HepG2 (cell line): ENCODE measurements around the gene GTF2A2. TPM values are rescaled to one million over a fixed set of nuclear protein-coding genes. Genes with fewer than 3 reads are reported as not detected.

Source experiments
- ATAC-seq: fragments of 200-7000 bp; cut with Tn5 transposase; 3 replicates; pipeline ENCODE4 v1.9.1; 2020; ENCODE audit warnings: mild to moderate bottlenecking, moderate library complexity
- BruUV-seq: library from RNA; stranded (reverse); fragments of 400-500 nt; replicated peaks from 2 replicates; lab custom pipeline; 2021; lab: Mats Ljungman, UMichigan
- CTCF ChIA-PET: fragments of 300-600 bp; formaldehyde crosslinking; extraction: SDS; loops from one replicate; lab custom pipeline; 2021; ENCODE audit warnings: low total read pairs, inconsistent platforms, low intra/inter-chr PET ratio; lab: Yijun Ruan, JAX
- POLR2A ChIA-PET: fragments of 350-600 bp; sonication (Branson Sonifier 250); formaldehyde crosslinking; loops from one replicate; lab custom pipeline; 2020; ENCODE audit warnings: antibody characterized with exemption, inconsistent platforms; lab: Yijun Ruan, JAX
- DNase-seq: peaks from one replicate; pipeline ENCODE4 v3.0.0-alpha.2; 2015; ENCODE audit warnings: low spot score
- FAIRE-seq: peaks from 3 replicates; lab custom pipeline; 2011; peaks lifted over from hg19 to GRCh38; lab: Jason Lieb, UNC
- H2AFZ ChIP-seq: one replicate; pipeline ENCODE4 v1.6.1; 2011; ENCODE audit warnings: low read length, inconsistent platforms
- H3K27ac ChIP-seq: fragments of 300-600 bp; 3 replicates; pipeline ENCODE4 v1.8.0; 2011; ENCODE audit warnings: mixed run types, mild to moderate bottlenecking, mixed read lengths, low read length, inconsistent platforms; ENCODE audit not compliant: insufficient read depth; ENCODE audit errors: extremely low read length
- H3K27me3 ChIP-seq, 2 experiments: fragments of 200-600 bp in 1 of 2; 2 replicates in 1 of 2; 3 replicates in 1 of 2; pipeline versions ENCODE4 v1.6.0 to v1.8.0; 2011; ENCODE audit warnings: low read length in 2 of 2, mild to moderate bottlenecking in 2 of 2, moderate library complexity in 2 of 2, inconsistent platforms in 1 of 2; ENCODE audit not compliant: insufficient read depth in 2 of 2, control insufficient read depth in 1 of 2
- H3K36me3 ChIP-seq, 2 experiments: fragments of 200-600 bp in 1 of 2; replicated peaks in 1 of 2; 2 replicates in 1 of 2; 3 replicates in 1 of 2; pipeline versions ENCODE4 v1.5.1 to v1.8.0; 2011; ENCODE audit warnings: low read length in 2 of 2, inconsistent platforms in 1 of 2; ENCODE audit not compliant: insufficient read depth in 2 of 2, control insufficient read depth in 1 of 2
- H3K4me1 ChIP-seq: 2 replicates; pipeline ENCODE4 v1.5.1; 2012; ENCODE audit warnings: low read length, inconsistent platforms; ENCODE audit not compliant: insufficient read depth
- H3K4me2 ChIP-seq: 2 replicates; pipeline ENCODE4 v1.6.0; 2011; ENCODE audit warnings: low read depth, low read length, inconsistent platforms
- H3K4me3 ChIP-seq, 3 experiments: fragments of 200-600 bp in 1 of 3; sonication (generic), shearing (Covaris generic) in 1 of 3; replicated peaks in 1 of 3; 2 replicates each; pipeline ENCODE4 v1.5.1; 2011 to 2016; ENCODE audit warnings: low read length in 3 of 3, inconsistent platforms in 2 of 3, low read depth in 2 of 3, mild to moderate bottlenecking in 2 of 3, control low read depth in 1 of 3, mixed read lengths in 1 of 3; ENCODE audit not compliant: insufficient read depth in 1 of 3
- H3K79me2 ChIP-seq: one replicate; pipeline ENCODE4 v1.6.1; 2011; ENCODE audit warnings: low read length, inconsistent platforms; ENCODE audit not compliant: insufficient read depth
- H3K9ac ChIP-seq: 2 replicates; pipeline ENCODE4 v1.6.0; 2011; ENCODE audit warnings: mild to moderate bottlenecking, low read depth, low read length, inconsistent platforms; ENCODE audit not compliant: insufficient read depth
- H3K9me3 ChIP-seq: 2 replicates; pipeline ENCODE4 v1.5.1; 2012; ENCODE audit warnings: mild to moderate bottlenecking, low read length
- H4K20me1 ChIP-seq: 2 replicates; pipeline ENCODE4 v1.6.0; 2011; ENCODE audit warnings: inconsistent platforms, mild to moderate bottlenecking, low read length, moderate library complexity; ENCODE audit not compliant: insufficient read depth
- IRF9 ChIP-seq: sonication (generic); formaldehyde crosslinking; IDR thresholded peaks from 2 replicates; pipeline ENCODE4 v1.8.0; 2022; ENCODE audit warnings: missing genetic modification reagents, mild to moderate bottlenecking, borderline replicate concordance
- KDM4B ChIP-seq: sonication (generic); formaldehyde crosslinking; IDR thresholded peaks from 2 replicates; pipeline ENCODE4 v1.4.0; 2020; ENCODE audit warnings: missing genetic modification reagents
- KDM5A ChIP-seq: fragments of 200-600 bp; sonication (generic); IDR thresholded peaks from 2 replicates; pipeline ENCODE4 v1.7.0; 2018; ENCODE audit warnings: antibody characterized with exemption, mild to moderate bottlenecking, low read length, borderline replicate concordance
- MBNL3 ChIP-seq: fragments of 250-450 bp; sonication (Bioruptor Pico); conservative IDR thresholded peaks from 2 replicates; pipeline ENCODE4 v1.8.0; 2022; ENCODE audit warnings: mild to moderate bottlenecking, inconsistent platforms
- SNAPC2 ChIP-seq: sonication (generic); formaldehyde crosslinking; IDR thresholded peaks from 2 replicates; pipeline ENCODE4 v1.8.1; 2022; ENCODE audit warnings: mild to moderate bottlenecking, missing genetic modification reagents
- THAP7 ChIP-seq: sonication (generic); formaldehyde crosslinking; IDR thresholded peaks from 2 replicates; pipeline ENCODE4 v1.8.1; 2023; ENCODE audit warnings: mild to moderate bottlenecking, missing genetic modification reagents
- ZNF251 ChIP-seq: sonication (generic); formaldehyde crosslinking; IDR thresholded peaks from 2 replicates; pipeline ENCODE4 v1.9.0; 2021; ENCODE audit warnings: mild to moderate bottlenecking, missing genetic modification reagents
- ZNF530 ChIP-seq: sonication (generic); formaldehyde crosslinking; IDR thresholded peaks from 2 replicates; pipeline ENCODE4 v1.5.0; 2020; ENCODE audit warnings: low read depth, mild to moderate bottlenecking, missing genetic modification reagents
- ZNF619 ChIP-seq: sonication (generic); formaldehyde crosslinking; IDR thresholded peaks from 2 replicates; pipeline ENCODE4 v1.4.0; 2020; ENCODE audit warnings: mild to moderate bottlenecking, missing genetic modification reagents
- ZNF781 ChIP-seq: sonication (generic); formaldehyde crosslinking; IDR thresholded peaks from 2 replicates; pipeline ENCODE4 v1.5.1; 2020; ENCODE audit warnings: borderline replicate concordance, mild to moderate bottlenecking, missing genetic modification reagents; ENCODE audit errors: not compliant biosample characterization
- in situ Hi-C: cut with HindIII; loops from 2 replicates; pipeline ENCODE4 v1.10.0; 2017; ENCODE audit warnings: low pct_unique_long_range_greater_than_20kb; ENCODE audit not compliant: extremely low pct_ligation_motif_present
- intact Hi-C: fragments of 100-400 bp; cut with micrococcal nuclease; formaldehyde crosslinking; loops from one replicate; pipeline ENCODE4 v1.10.0; 2022; ENCODE audit not compliant: unreplicated experiment
- polyA plus RNA-seq, 8 experiments: library from polyadenylated mRNA; depleted of rRNA in 3 of 8; stranded (reverse) in 7 of 8; unstranded in 1 of 8; fragments of >200 nt; fragmentation: Illumina TruSeq in 4 of 8; extraction: Trizol in 4 of 8; gene quantifications; 2 replicates each; pipeline versions ENCODE4 v1.2.1 to v1.2.3, GENCODE V29; 2011 to 2016; ENCODE audit warnings: low read depth in 4 of 8, missing spikeins in 1 of 8, mixed read lengths in 1 of 8; ENCODE audit not compliant: insufficient read depth in 1 of 8
- total RNA-seq, 5 experiments: library from RNA; depleted of rRNA; stranded (reverse); fragments of >200 nt; fragmentation: Illumina TruSeq; extraction: Trizol; gene quantifications; 2 replicates each; pipeline ENCODE4 v1.2.3, GENCODE V29; 2016; ENCODE audit warnings: low read depth in 1 of 5
- TF ChIP-seq, protein P1 (sequence below): sonication (generic); formaldehyde crosslinking; conservative IDR thresholded peaks from 2 replicates; pipeline ENCODE4 v1.4.0; 2020; ENCODE audit warnings: missing genetic modification reagents

Gene GTF2A2
- total and polyA plus RNA-seq, 2 of the 13 experiments (the other 11 are each of a cell fraction or from before 2014, with no cell fraction given) = 24.4 to 106 TPM

DNA sequence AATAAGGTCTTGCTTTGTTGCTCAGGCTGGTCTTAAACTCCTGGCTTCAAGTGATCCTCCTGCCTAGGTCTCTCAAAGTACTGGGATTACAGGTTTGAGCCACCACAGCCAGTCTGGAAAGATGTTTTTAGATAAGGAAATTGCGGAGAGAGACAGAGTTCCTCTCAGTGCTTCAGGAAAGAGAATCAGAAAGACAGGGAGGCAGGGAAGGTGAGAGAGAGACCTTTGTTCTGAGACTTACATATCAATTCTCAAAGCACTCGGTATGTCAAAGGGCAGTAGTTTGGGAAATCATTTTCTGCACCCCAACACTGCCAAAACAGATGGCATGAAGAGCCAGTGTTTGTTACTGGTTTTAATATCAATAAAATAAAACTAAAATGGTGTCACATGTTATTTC lies 58.9 kb downstream of the GTF2A2 start (continued):
- no peak for TF ChIP-seq IRF9 (CRISPR knock-in tag)
- no peak for TF ChIP-seq KDM4B
- no peak for TF ChIP-seq ZNF619 (CRISPR knock-in tag)
- no peak for TF ChIP-seq THAP7 (CRISPR knock-in tag)
- TF ChIP-seq ZNF251 (CRISPR knock-in tag) = no peak
- no peak for TF ChIP-seq KDM5A
- no peak for TF ChIP-seq MBNL3 (CRISPR knock-in tag)
- no peak for TF ChIP-seq ZNF781 (CRISPR knock-in tag)
- TF ChIP-seq, protein P1, sequence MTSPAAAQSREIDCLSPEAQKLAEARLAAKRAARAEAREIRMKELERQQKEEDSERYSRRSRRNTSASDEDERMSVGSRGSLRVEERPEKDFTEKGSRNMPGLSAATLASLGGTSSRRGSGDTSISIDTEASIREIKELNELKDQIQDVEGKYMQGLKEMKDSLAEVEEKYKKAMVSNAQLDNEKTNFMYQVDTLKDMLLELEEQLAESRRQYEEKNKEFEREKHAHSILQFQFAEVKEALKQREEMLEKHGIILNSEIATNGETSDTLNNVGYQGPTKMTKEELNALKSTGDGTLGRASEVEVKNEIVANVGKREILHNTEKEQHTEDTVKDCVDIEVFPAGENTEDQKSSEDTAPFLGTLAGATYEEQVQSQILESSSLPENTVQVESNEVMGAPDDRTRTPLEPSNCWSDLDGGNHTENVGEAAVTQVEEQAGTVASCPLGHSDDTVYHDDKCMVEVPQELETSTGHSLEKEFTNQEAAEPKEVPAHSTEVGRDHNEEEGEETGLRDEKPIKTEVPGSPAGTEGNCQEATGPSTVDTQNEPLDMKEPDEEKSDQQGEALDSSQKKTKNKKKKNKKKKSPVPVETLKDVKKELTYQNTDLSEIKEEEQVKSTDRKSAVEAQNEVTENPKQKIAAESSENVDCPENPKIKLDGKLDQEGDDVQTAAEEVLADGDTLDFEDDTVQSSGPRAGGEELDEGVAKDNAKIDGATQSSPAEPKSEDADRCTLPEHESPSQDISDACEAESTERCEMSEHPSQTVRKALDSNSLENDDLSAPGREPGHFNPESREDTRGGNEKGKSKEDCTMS = no peak

GRCh38 chr15:59596640-59597039 lies 60.7 kb downstream of the GTF2A2 start:
- in situ Hi-C loops = no loop called here
- Histone ChIP-seq H3K9me3 (peaks cover 8% of the 10 kb centered on the region), H4K20me1 (no peaks in the 10 kb centered on the region), H3K4me1 (peaks cover 47% of the 10 kb centered on the region), H2AFZ (no peak overlapping the region), H3K79me2 (no peaks in the 10 kb centered on the region), H3K27me3 (no peaks in the 10 kb centered on the region), H3K27ac (no peak overlapping the region), H3K4me2 (no peak overlapping the region), H3K9ac (no peak overlapping the region), H3K4me3 (no peak overlapping the region), H3K36me3 (no peaks in the 10 kb centered on the region)
- POLR2A ChIA-PET = interaction anchor here (4.6 kb wide), 1 partner anchor 16 kb away, joined by 43 read pairs; the partner anchor contains the start of gene GCNT3
- CTCF ChIA-PET = no interaction called here
- FAIRE-seq (no peak), DNase-seq (no peak), ATAC-seq (no peak)
- no TSS peak for BruUV-seq
- TF ChIP-seq SNAPC2 (CRISPR knock-in tag) (no peak), ZNF530 (CRISPR knock-in tag) (0 out of 2 replicates have a peak, but pooled peaks have one; percentile 86)
- intact Hi-C loops = no loop called here
